A549 treated with DMSO at 1 μM for 4 hours (cell line): Measurements from ENCODE around the gene ADARB1. TPM values are rescaled to one million over a fixed set of nuclear protein-coding genes. Genes with fewer than 3 reads are reported as not detected.

ENCODE experiments used
- total RNA-seq: library from RNA; stranded (reverse); fragments of 200-300 nt; extraction: Qiagen RNA extraction; gene quantifications from 5 replicates; pipeline ENCODE4 v1.2.3, GENCODE V29; 2022; ENCODE audit warnings: low read depth

ADARB1 gene
- total RNA-seq, result 4.4 to 6.3 TPM (median 4.9 TPM) in 5 replicates

DNA sequence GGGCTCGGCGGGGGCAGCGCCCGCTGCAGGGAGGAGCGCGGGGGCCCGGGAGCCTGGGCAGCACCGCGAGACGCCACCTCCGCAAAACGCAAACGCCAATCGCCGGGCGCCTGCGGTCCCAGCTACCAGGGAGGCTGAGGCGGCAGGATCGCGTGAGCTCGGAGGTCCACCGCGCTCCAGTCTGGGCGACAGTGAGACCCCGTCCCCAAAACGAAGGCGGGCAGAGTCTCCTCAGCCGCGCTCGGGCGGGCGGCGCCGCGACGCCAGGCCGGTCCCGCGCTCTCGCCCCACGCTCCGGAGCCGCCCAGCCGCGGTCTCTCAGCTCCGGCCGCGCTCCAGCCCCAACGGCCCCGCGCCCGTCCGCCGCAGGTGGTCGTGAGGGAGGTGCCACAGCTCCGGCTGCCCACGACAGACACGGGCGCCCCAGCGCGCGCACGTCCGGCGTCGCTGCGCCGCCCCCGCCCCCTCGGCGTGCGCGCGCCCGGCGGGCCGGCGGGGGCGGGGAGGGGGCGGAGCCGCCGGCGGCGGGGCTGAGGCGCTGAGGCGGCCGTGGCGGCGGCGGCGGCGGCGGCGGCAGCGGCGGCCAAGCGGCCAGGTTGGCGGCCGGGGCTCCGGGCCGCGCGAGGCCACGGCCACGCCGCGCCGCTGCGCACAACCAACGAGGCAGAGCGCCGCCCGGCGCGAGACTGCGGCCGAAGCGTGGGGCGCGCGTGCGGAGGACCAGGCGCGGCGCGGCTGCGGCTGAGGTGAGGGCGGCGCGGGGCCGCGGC is at the start of gene ADARB1:
ADARB1 (plus strand) TSS at position 533 of the 770 bp plus-strand sequence. CDS start 97,077 bp downstream, outside the sequence.

Other genes with a start within 250 kb of the ADARB1 start
- gene PTTG1IP, start 200.9 kb upstream of the ADARB1 start, total RNA-seq, result 90.5 to 112 TPM (median 103 TPM) in 5 replicates
- 0.80 to 1.0 TPM (median 0.88 TPM) in 5 replicates for gene ITGB2, start 153.7 kb upstream of the ADARB1 start, total RNA-seq
- gene SLX9, start 134.6 kb upstream of the ADARB1 start, total RNA-seq, result 37.6 to 57.9 TPM (median 52.5 TPM) in 5 replicates
- 20.4 to 25.4 TPM (median 22.6 TPM) in 5 replicates for gene POFUT2, start 213.3 kb downstream of the ADARB1 start, total RNA-seq